ENCODE results near the gene PCDH9.

The PCDH9 gene

DNA sequence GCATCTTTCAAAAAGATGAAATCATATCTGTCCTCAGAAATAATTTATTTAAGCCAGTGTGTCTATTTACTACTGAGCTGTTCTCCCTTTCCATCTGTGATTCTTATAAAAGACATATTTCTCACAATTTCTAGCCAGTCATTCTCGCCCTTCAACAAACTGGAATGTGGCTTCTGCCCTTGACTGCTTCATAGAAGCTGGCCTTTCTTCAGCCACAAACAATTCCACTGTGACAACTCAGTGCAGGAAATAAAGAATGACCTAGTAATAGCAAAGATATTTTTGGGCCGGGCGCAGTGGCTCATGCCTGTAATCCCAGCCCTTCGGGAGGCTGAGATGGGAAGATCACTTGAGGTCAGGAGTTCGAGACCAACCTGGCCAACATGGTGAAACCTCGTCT is 655.5 kb downstream of the PCDH9 start:
- DNase-seq (ENCODE audit: low spot score): no peak

GRCh38 chr13:66567899-66568612 is 662.1 kb downstream of the PCDH9 start:
- no peak for DNase-seq (ENCODE audit: low spot score)

GRCh38 chr13:66565279-66565678 is 664.9 kb downstream of the PCDH9 start:
- DNase-seq (ENCODE audit: low spot score): no peak

DNA sequence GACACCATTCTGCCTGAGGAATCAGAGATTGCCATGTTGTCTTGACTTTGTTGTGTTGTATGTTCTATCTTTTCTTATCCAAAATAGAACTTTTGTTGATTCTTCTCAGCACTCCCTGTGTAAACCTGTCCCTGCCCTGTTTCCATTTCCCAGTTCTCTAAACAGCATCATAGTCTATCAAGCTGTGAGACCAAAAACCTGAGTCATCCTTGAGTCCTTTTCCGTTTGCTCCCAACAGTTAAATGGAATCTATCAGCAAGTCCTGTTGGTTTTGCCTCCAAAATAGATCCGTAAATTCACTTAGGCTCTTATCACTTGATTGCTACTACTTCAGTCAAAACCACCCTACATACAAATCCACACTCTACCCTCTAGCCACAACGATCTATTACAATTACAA is 667.1 kb downstream of the PCDH9 start:
- no peak for DNase-seq (ENCODE audit: low spot score)

DNA sequence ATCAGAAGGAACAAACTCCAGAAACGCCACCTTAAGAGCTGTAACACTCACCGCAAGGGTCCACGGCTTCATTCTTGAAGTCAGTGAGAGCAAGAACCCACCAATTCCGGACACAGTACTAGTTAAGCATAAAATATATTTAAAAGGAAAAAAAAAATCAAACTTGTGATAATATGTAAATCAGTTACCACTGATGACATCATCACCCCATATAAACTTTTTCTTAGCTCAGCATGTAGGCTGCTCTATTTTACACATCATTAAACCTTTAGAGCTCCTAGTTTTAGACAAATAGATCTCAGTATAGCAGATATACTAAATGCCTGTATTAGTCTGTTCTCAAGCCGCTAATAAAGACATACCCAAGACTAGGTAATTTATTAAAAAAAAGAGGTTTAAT is 668.1 kb downstream of the PCDH9 start:
- DNase-seq (ENCODE audit: low spot score): no peak

DNA sequence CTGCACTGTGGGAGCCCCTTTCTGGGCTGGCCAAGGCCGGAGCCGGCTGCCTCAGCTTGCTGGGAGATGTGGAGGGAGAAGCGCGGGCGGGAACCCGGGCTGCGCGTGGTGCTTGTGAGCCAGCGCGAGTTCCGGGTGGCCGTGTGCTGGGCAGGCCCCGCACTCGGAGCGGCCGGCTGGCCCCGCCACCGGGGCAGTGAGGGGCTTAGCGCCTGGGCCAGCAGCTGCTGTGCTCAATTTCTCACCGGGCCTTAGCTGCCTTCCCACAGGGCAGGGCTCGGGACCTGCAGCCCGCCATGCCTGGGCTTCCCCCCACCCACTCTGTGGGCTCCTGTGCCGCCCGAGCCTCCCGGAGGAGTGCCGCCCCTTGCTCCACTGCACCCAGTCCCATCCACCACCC is 669.1 kb downstream of the PCDH9 start:
- no peak for DNase-seq (ENCODE audit: low spot score)

- no peak for DNase-seq (ENCODE audit: low spot score)
These were observed 669.9 kb downstream of the PCDH9 start for GRCh38 chr13:66560189-66560588.

DNA sequence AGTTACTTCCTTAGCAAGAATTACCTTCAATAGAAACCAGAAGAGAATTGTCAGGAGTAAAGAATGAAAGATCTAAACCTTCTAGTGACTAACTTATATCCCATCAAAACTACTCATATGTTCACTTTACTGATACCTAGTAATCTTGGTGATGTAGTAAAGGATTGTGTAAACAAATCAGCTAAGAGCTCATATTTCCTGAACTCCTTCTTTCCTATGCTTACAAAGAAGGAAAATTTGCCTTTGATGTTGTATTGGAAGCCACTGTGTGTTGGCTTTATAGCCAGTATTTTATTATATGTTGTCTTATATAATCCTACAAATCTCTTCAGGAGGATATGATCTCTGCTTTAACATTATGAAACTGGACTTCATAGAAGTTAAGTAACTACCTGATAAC is 671.0 kb downstream of the PCDH9 start:
- no peak for DNase-seq (ENCODE audit: low spot score)

DNA sequence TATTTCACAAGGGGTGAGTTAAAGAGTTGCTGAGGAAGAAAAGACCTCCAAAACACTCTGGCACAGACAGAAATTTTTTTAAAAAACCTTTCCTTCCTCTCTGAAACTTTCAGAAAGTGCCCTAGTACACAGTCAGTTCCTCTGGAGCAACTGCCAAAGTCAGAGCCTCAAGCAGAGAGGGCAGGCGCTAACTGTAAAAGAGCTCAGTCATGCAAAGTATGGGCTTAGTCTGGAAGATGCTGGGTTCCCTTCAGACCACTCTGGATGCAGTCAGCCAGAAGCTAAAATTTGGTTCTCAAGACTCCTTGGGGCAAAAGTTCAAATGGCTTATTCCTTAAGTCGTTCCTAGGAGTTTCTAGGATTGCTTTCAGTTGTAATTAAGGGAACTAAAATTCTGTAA is 671.6 kb downstream of the PCDH9 start:
- no peak for DNase-seq (ENCODE audit: low spot score)

- DNase-seq (ENCODE audit: low spot score): no peak
These were observed 672.8 kb downstream of the PCDH9 start for GRCh38 chr13:66557357-66557756.

DNA sequence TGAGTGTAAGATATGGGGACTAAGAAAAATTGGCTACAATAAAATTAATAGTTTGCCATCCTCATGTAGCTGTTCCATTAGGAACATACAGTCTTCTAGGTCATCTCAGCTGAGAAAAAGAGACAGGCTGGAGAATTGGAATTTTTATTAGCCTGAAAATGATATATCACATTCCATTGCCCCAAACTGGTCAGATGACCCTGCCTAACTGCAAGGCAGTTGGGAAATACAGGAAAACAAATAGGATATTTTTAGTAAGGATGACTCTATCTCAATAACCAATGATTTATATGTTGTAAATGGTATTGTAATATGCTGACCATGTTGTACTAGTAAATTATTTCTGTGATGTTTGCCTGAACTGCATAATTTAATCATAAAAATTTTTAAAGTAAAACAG is 673.8 kb downstream of the PCDH9 start:
- no peak for DNase-seq (ENCODE audit: low spot score)

DNA sequence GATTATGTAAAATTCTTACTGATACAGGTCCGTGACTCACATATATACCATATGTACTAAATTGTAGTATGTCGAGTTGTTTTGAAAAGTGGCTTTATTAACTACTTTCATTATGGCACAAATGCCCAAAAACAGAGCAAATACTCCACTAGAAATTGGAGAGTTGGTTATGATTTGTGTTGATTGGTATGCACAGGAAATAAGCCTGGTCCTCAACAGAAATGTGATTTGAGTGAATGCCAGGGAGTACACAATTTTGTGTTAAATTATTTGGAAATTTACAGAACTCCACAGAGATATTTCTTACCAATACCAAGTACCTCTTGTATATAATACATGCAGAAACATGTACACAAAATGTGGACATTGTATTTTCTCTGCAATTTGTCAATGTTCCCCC is 676.7 kb downstream of the PCDH9 start:
- no peak for DNase-seq (ENCODE audit: low spot score)

DNA sequence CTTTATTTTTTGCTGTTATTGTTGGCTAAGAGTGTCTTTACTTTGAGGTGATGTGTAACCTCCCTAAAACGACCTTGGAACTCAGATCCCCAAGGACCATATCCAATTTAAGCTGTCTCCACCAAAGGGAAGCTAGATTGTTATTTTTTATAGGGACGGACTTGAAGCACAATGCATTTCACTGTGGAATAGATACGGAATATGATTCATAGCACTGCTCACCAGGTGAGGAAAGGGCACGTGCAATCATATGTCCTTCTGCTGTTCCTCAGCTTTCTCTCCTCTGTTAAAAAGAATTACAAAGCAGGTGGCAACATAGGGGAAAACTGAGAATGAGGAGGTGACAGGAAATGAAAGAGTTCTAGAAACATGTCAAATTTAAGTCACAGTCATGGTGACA is 679.0 kb downstream of the PCDH9 start:
- no peak for DNase-seq (ENCODE audit: low spot score)

DNA sequence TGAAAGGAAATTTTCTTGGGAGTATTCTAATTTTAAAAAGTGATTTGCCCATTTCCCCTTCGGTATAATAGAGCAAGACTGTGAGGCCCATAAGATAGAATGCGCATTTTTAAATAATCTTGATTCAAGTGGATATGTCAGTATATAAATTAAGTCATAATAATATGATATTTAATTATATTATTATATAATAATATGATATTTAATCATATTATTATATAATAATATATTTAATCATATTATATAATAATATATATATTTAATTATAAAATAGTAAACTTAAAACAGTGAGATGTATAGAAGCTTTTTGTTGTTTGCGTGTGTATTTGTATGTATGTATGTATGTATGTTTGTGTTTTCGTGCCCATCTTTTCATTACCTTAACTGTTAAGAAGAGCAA is 682.5 kb downstream of the PCDH9 start:
- DNase-seq (ENCODE audit: low spot score): no peak

- no peak for DNase-seq (ENCODE audit: low spot score)
These were observed 683.4 kb downstream of the PCDH9 start for GRCh38 chr13:66546534-66547379.

DNA sequence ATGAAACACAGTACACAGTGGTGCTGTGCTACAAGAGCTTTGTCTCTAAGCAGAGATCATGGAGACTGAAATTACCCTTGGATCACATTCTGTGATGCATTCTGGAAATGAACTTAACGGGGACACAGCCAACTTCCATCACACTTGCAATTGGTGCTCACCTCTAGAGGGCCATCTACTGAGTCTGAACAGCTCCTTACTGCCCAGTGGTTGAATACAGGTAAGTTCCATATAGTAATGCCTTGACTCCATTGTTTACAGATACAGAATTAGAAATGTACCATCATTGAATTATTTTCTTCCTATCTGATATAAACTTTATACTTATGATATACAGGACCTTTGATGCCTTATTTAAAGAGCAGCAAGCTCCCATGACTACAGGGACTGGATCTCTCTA is 686.4 kb downstream of the PCDH9 start:
- no peak for DNase-seq (ENCODE audit: low spot score)

DNA sequence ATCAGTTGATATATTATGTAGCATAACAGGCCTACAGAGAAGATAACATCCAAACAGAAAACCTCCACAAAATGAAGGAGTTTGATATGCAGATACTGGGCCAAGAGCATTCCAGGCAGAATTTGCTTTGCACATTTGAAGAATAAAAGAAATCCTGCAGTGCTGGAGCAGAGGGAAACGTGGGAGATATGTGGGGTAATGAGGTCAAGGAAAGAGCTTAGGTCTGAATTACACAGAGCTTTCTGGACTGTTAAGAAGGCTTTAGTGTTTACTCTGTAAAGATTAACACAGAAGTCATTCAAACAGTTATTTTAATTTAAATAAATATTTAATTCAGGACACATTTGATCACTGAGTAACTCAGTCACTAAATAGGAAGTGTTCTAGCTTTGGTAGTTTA is 692.7 kb downstream of the PCDH9 start:
- DNase-seq (ENCODE audit: low spot score): no peak

GRCh38 chr13:66536746-66537145 is 693.4 kb downstream of the PCDH9 start:
- no peak for DNase-seq (ENCODE audit: low spot score)

- DNase-seq (ENCODE audit: low spot score): no peak
These were observed 695.6 kb downstream of the PCDH9 start for GRCh38 chr13:66534561-66534960.

DNA sequence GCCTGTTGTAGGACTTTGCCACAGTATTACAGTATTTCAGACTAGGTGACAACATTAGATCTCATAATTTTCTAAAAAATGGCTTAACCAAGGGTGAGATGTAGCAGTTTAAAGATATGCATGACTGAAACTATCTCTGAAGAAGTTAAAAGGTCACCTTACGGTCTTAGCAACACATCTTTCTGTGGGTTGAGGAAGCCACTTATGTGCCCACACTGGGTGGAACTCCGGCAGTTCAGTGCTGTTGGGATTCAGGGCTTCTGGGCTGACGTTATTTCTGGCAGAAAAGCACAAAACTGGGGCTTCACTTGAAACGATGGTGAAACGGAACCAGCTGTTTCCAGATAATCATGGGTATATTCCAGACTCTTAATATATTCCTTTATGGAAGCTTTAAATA is 697.3 kb downstream of the PCDH9 start:
- no peak for DNase-seq (ENCODE audit: low spot score)

- DNase-seq (ENCODE audit: low spot score): no peak
These were observed 698.0 kb downstream of the PCDH9 start for GRCh38 chr13:66532146-66532545.

DNA sequence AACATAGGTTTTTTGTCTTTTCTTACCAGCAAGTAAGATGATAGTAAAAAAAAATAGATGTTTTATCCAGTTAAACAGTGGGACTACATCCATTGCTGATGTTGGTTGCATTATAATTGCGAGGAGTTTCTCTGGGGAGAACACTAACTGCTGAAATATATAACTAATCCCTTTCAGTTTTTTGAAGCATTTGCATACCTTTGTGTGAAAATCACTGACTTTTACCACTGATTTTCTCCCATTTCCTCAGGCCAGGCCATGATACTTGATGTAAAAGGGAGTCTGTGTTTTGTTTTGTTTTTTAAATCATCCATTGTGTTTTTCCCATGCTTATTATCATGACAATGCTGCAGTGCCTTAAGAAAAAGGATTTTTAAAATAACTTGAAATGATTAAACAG is 699.5 kb downstream of the PCDH9 start:
- no peak for DNase-seq (ENCODE audit: low spot score)

GRCh38 chr13:66530158-66530557 is 700.0 kb downstream of the PCDH9 start:
- DNase-seq (ENCODE audit: low spot score): no peak

Data from HuH-7 (cell line).